GM19438 (cell line): ENCODE measurements around the gene SHROOM3.

Source experiments
- ATAC-seq: cut with Tn5 transposase; IDR thresholded peaks from one replicate; pipeline ENCODE4 v1.9.1; 2021; ENCODE audit warnings: low read depth; ENCODE audit not compliant: unreplicated experiment

Gene SHROOM3

GRCh38 chr4:76683144-76683543 lies 248.1 kb downstream of the SHROOM3 start:
- ATAC-seq, result no peak

DNA sequence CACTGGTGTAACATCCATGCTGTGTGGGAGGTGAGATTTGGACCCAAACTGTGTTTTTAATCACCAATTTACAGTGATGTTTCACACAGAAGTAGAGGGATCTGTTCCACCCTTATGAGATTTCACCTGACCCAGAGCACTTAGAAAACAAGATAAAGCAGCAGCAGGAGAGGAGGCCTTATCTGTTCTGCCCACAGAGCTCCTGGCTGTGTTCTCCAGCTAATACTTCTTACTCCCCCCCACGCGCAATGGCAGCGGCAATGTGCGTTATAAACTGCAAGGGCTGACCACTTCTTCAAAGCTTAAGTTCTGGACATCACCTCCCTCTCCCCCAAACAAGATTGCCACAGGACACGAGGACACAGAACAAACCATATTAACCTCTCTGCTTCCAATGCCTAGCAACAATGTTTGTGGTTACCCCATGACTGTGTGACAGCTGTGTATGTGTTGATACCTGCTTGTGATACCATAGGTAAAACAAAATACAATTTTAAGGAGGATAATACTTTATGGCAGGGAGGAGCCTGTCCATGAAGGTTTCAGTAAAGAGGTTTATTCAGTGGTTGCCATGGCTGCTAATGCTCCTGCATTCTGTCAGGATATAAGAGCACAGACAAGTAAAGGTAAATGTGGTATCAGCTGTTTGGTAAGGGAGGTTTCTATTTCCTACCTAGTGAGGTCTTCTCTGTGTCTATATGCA lies 252.9 kb downstream of the SHROOM3 start:
- no peak for ATAC-seq

DNA sequence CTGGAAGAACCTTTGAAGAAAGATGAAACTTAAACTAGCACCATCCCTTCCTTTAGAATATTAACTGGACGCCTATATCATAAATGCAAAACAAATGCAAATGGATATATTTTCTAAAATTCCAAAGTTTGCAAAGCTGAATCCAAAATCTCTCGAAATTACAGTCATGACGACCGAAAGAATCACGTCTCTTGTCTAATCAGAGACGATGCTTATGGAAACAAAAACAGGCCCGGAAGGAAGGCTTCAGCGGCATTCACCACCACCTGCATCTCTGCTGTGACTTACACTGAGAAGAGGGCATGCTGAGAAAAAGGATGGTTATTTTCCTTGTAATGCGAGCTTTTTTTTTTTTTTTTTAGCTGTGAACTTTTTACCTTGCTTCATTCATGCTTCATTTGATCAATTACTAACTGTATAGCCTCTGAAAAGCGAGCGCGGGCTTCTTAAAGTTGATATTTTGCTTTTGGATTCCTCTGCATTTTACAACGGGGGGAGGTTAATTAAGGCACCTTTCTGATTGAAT lies 253.7 kb downstream of the SHROOM3 start:
- no peak for ATAC-seq

- ATAC-seq, result peak; percentile 61
Observed at GRCh38 chr4:76689145-76689817, 254.3 kb downstream of the SHROOM3 start.

DNA sequence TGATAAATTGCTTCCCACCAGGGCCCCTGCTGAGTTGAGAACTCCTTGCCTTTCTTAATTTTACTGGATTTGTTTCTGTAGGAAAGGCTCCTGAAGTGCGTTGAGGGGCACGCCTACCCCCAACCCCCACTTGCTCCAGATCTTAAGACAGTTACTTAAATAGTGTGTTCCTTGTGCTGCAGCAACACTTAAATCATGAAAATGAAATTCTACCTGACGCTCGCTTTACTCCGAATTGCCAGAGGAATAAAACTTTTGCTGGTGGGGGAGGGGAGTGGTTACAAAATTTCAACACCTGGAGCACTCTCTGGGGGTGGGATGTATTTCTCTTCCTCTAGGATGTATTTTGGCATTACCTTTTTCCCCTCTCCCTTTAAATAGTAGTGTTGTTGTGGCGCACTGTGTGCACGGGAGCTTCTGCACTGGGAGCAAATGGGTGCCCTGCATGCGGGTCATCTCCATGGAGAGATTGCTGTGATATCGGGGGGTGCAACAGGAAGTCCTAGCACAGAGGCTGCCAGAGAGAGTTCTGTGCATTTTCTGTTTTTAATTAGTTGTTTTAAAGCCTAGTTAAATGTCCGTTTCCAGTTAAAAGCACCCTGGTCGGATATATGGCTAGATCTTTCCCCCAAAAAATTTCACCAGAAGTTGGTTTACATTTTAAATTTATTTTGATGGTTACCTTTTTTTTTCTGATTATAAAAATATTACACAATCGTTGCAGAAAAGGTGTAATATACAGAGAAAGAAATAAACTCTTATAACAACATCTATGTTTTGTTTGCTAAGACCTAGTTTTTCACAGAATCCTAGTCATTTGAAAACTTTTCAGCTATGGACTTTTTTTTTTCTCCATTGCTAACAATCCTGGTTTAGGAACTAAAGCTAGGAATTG lies 255.2 kb downstream of the SHROOM3 start:
- ATAC-seq, result no peak

- no peak for ATAC-seq
Observed at GRCh38 chr4:76690906-76691275, 255.9 kb downstream of the SHROOM3 start.

- no peak for ATAC-seq
Observed at GRCh38 chr4:76691807-76692582, 257.0 kb downstream of the SHROOM3 start.

GRCh38 chr4:76692761-76693160 lies 257.7 kb downstream of the SHROOM3 start:
- ATAC-seq, result no peak

DNA sequence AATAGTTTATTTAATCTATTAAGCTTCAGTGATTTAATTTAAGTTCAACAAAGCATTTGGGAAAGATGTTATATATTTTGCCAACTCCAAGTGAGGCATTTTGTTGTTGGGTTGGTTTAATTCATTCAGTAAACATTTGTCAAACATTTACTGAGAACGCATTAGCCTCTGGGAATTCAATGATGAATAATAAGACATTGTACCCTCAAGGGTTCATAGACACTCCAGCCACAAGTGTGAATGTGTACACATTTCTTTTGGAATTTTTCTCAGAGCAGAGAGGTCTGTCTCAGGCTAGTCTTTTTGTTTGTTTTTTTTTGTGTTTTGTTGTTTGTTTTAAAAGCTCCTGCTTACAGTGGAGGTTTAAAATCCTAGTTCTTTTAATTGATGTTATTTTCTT lies 259.0 kb downstream of the SHROOM3 start:
- ATAC-seq, result no peak

GRCh38 chr4:76696109-76696508 lies 261.1 kb downstream of the SHROOM3 start:
- ATAC-seq, result no peak

- peak; percentile 76 for ATAC-seq
Observed at GRCh38 chr4:76697129-76697803, 262.2 kb downstream of the SHROOM3 start.

DNA sequence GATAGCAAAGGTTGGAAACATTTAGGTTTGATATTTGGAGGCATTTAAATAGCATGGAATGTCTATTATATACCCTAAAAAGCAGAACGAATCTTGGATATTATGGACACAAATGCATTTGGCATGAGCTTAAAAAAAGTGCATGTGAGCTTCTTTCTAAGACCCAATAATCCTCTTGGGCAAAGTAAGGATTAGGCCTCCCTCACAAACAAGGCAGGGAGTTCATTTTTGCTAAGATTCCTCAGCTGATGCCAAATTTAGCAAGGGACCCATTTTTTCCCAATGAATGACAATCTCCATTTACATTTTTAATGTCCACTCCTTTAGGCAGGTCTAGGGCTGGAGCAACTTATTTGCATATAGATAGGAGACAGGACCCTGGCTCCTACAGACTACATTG lies 263.1 kb downstream of the SHROOM3 start:
- ATAC-seq, result no peak

- no peak for ATAC-seq
Observed at GRCh38 chr4:76699751-76700310, 264.8 kb downstream of the SHROOM3 start.

GRCh38 chr4:76702440-76703122 lies 267.6 kb downstream of the SHROOM3 start:
- ATAC-seq, result no peak

GRCh38 chr4:76703123-76703490 lies 268.1 kb downstream of the SHROOM3 start:
- ATAC-seq, result no peak

DNA sequence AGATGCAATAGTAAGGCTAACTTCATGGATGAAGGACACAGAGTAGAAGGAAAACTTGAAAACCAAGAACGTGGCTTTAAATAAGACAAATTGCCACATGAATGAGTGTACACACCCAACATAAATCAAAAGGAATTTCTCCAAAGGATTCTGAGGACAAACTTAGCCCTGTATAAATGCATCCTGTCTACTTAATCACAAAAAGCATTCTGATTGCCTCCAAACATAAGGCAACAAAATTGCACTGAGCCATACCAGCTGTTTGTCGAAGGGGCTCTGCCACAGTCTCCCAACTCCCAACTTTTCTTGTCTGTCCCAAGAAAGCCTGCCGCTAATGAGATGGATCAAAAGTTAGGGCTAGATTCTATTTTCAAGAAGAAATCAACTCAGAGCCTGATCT lies 268.6 kb downstream of the SHROOM3 start:
- ATAC-seq, result no peak

DNA sequence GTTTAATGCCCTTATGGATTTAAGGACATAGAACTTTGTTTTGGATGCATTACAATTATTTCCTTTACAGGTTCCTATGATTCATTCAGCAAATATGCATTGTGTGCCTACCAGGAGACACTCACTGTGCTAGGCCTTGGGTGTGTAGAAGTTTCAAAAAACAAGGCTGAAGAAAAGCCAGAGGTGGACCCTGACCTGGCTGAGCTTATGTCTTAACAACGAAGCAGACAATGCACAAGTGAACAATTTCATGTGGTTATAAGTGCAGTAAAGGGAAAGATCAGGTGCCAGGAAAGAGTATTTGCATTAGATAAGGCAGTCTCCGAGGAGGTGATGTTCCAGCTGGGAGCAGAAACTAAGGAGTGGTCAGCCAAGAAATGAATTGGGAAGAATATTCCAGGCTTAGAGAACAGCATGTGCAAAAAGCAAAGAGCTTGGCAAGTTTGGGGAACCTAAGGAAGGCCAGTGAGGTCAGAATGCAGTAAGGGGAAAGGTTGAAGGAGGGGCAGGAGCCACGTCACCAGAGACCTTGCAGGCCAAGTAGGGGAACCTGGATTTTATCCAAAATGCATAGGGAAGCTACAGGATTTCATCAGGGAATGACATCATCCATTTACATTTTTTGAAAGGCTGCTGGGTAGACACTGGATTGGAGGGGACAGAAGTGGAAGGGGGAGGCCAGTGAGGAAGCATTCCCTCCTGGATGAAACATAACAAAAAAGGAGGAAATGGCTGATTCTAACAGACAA lies 269.3 kb downstream of the SHROOM3 start:
- ATAC-seq, result no peak

- no peak for ATAC-seq
Observed at GRCh38 chr4:76705472-76705871, 270.4 kb downstream of the SHROOM3 start.
